Pulmonary artery endothelial cell (primary cell): Measurements from ENCODE around the gene ATRN. TPM values are rescaled to one million over a fixed set of nuclear protein-coding genes. Genes with fewer than 3 reads are reported as not detected.

Experiments used
- DNase-seq: peaks from one replicate; pipeline ENCODE4 v3.0.0-alpha.2; 2011; ENCODE audit warnings: low read depth, low spot score
- total RNA-seq: library from RNA; depleted of rRNA; stranded (reverse); fragments of >200 nt; gene quantifications from 2 replicates; pipeline ENCODE4 v1.2.3, GENCODE V29; 2014

Gene ATRN
- total RNA-seq, 1 donor from 2014 or later, result 45.3 TPM

GRCh38 chr20:3673221-3674070, 202.6 kb downstream of the ATRN start:
- no peak for DNase-seq

GRCh38 chr20:3674447-3674846, 203.6 kb downstream of the ATRN start:
- DNase-seq, result no peak

- DNase-seq, result no peak
These were observed 204.4 kb downstream of the ATRN start for GRCh38 chr20:3674995-3675900.

GRCh38 chr20:3677733-3678132, 206.9 kb downstream of the ATRN start:
- no peak for DNase-seq

- no peak for DNase-seq
These were observed 207.4 kb downstream of the ATRN start for GRCh38 chr20:3678198-3678597.

GRCh38 chr20:3678856-3679720, 208.3 kb downstream of the ATRN start:
- no peak for DNase-seq

- no peak for DNase-seq
These were observed 209.2 kb downstream of the ATRN start for GRCh38 chr20:3679749-3680700.

GRCh38 chr20:3680701-3681351, 210.0 kb downstream of the ATRN start:
- no peak for DNase-seq

- DNase-seq, result no peak
These were observed 210.6 kb downstream of the ATRN start for GRCh38 chr20:3681352-3681930.

- no peak for DNase-seq
These were observed 211.3 kb downstream of the ATRN start, which contains the start of gene ADAM33 for GRCh38 chr20:3681931-3682781. ADAM33 (minus strand) TSS chr20:3682010; CDS start chr20:3682004, 6 bp downstream.

- DNase-seq, result no peak
These were observed 214.5 kb downstream of the ATRN start for GRCh38 chr20:3685341-3685740.

- no peak for DNase-seq
These were observed 215.6 kb downstream of the ATRN start for GRCh38 chr20:3686421-3686820.

- DNase-seq, result no peak
These were observed 216.1 kb downstream of the ATRN start for GRCh38 chr20:3686867-3687321.

GRCh38 chr20:3687655-3688054, 216.8 kb downstream of the ATRN start:
- DNase-seq, result no peak

- no peak for DNase-seq
These were observed 219.2 kb downstream of the ATRN start for GRCh38 chr20:3689978-3690377.

- no peak for DNase-seq
These were observed 219.6 kb downstream of the ATRN start for GRCh38 chr20:3690413-3690812.

GRCh38 chr20:3691306-3691705, 220.5 kb downstream of the ATRN start:
- DNase-seq, result no peak

GRCh38 chr20:3691897-3692296, 221.1 kb downstream of the ATRN start:
- no peak for DNase-seq
